HG03457 (cell line): Measurements from ENCODE around the gene MYBPC2.
"Not testable (repeated sequence)": the region's sequence is repeated elsewhere in the genome, so short reads cannot be mapped to it uniquely, and the experiment has no call there.

Experiments
- ATAC-seq: cut with Tn5 transposase; IDR thresholded peaks from one replicate; pipeline ENCODE4 v1.9.1; 2021; ENCODE audit warnings: moderate number of reproducible peaks; ENCODE audit not compliant: unreplicated experiment

MYBPC2 gene

GRCh38 chr19:50432221-50433028 lies at the start of gene MYBPC2:
Gene MYBPC2 (plus strand): TSS chr19:50432892. CDS start chr19:50432954, 62 bp downstream.
- no peak for ATAC-seq

GRCh38 chr19:50383001-50383851 lies 49.5 kb upstream of the MYBPC2 start:
- ATAC-seq: peak; percentile 1

GRCh38 chr19:50383852-50384684 lies 48.6 kb upstream of the MYBPC2 start, which contains the start of gene POLD1:
Gene POLD1 (plus strand): TSS chr19:50384347. CDS start chr19:50398852, 14,505 bp downstream.
- peak; percentile 69 for ATAC-seq

- ATAC-seq: peak; percentile 1
Measured at GRCh38 chr19:50384685-50385535, 47.8 kb upstream of the MYBPC2 start.

- no peak for ATAC-seq
Measured at GRCh38 chr19:50387176-50387867, 45.4 kb upstream of the MYBPC2 start.

GRCh38 chr19:50387868-50388245 lies 44.8 kb upstream of the MYBPC2 start:
- no peak for ATAC-seq

GRCh38 chr19:50390295-50390694 lies 42.4 kb upstream of the MYBPC2 start:
- not testable (repeated sequence) for ATAC-seq

- not testable (repeated sequence) for ATAC-seq
Measured at GRCh38 chr19:50390952-50391351, 41.7 kb upstream of the MYBPC2 start.

- no peak for ATAC-seq
Measured at GRCh38 chr19:50392759-50393158, 39.9 kb upstream of the MYBPC2 start.

GRCh38 chr19:50393589-50393988 lies 39.1 kb upstream of the MYBPC2 start:
- ATAC-seq: no peak

GRCh38 chr19:50394017-50394416 lies 38.7 kb upstream of the MYBPC2 start:
- ATAC-seq: no peak

GRCh38 chr19:50398675-50399367 lies 33.9 kb upstream of the MYBPC2 start:
- ATAC-seq: no peak

GRCh38 chr19:50399368-50399745 lies 33.3 kb upstream of the MYBPC2 start:
- ATAC-seq: no peak

- ATAC-seq: no peak
Measured at GRCh38 chr19:50401605-50402450, 30.9 kb upstream of the MYBPC2 start.

- no peak for ATAC-seq
Measured at GRCh38 chr19:50402544-50403301, 30.0 kb upstream of the MYBPC2 start.

GRCh38 chr19:50406156-50406820 lies 26.4 kb upstream of the MYBPC2 start:
- no peak for ATAC-seq

- no peak for ATAC-seq
Measured at GRCh38 chr19:50406829-50407228, 25.9 kb upstream of the MYBPC2 start.
